ENCODE results near the gene CACNA2D3.

DNA sequence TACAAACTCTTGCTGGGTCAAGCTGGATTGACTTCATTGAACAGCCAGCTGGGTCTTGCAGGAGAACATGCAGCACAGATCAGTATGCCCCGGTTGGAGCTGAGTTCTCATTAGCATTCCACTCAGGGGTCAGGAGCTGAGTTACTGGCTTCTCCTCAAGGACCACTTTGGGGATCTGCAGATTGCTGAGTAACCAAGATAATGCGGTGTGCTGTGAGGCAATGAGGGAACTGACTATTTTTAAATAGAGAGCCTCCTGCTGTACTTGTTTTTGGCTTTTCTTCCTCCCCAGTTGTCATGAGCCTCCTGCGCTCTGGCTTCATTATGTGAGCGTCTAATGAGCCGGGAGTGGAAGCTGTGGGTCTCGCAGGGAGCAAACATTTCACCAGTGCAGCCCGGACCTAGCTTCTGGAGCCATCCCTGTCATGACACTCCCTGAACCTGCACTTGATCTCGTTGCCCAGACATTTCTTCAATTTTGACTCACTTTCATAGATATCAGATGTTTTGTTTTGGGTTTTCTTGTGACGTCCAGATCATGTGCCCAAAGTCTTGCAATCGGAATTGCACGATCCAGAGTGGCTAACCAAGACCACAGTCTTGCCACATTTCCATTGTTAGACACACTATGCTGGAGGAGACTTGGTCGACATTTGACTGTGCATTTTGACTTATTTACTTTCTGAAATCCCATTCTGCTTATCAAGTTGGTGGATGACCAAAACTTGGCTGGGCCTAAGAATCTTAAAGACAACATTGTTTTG lies 478.3 kb downstream of the CACNA2D3 start:
- TF ChIP-seq, protein P1, sequence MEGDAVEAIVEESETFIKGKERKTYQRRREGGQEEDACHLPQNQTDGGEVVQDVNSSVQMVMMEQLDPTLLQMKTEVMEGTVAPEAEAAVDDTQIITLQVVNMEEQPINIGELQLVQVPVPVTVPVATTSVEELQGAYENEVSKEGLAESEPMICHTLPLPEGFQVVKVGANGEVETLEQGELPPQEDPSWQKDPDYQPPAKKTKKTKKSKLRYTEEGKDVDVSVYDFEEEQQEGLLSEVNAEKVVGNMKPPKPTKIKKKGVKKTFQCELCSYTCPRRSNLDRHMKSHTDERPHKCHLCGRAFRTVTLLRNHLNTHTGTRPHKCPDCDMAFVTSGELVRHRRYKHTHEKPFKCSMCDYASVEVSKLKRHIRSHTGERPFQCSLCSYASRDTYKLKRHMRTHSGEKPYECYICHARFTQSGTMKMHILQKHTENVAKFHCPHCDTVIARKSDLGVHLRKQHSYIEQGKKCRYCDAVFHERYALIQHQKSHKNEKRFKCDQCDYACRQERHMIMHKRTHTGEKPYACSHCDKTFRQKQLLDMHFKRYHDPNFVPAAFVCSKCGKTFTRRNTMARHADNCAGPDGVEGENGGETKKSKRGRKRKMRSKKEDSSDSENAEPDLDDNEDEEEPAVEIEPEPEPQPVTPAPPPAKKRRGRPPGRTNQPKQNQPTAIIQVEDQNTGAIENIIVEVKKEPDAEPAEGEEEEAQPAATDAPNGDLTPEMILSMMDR (IDR thresholded peaks at IDR 0.05): no peak
- no peak for TF ChIP-seq POLR2A (IDR thresholded peaks at IDR 0.05)

Data from uterus (tissue), 2 donors.